Measurements from ENCODE around the gene DSCAM.

GRCh38 chr21:40471103-40471502 lies 375.9 kb downstream of the DSCAM start:
- no peak for TF ChIP-seq USF2 (CRISPR knock-in tag; IDR thresholded peaks at IDR 0.05)
- no peak for TF ChIP-seq CREB1 (CRISPR knock-in tag; IDR thresholded peaks at IDR 0.05)
- TF ChIP-seq CTCF (IDR thresholded peaks at IDR 0.05), result no peak
- no peak for TF ChIP-seq NFE2L1 (CRISPR knock-in tag; IDR thresholded peaks at IDR 0.05)
- TF ChIP-seq NR1H2 (CRISPR knock-in tag; IDR thresholded peaks at IDR 0.05), result no peak
- TF ChIP-seq GTF2I (CRISPR knock-in tag; conservative IDR thresholded peaks at IDR 0.05), result no peak
- no peak for TF ChIP-seq JUN (CRISPR knock-in tag; IDR thresholded peaks at IDR 0.05)
